ENCODE results near the gene RGL2.
"Not testable (repeated sequence)": the region's sequence is repeated elsewhere in the genome, so short reads cannot be mapped to it uniquely, and the experiment has no call there.

RGL2 gene

GRCh38 chr6:33298773-33299236 lies at the start of gene RGL2:
Gene RGL2, minus strand, starts transcription at chr6:33298942. Its CDS starts 332 bp downstream, at chr6:33298610.
- no peak for TF ChIP-seq CTCF (IDR thresholded peaks at IDR 0.05; ENCODE audit: low read depth, low read length)

GRCh38 chr6:33347816-33348215 lies 49.1 kb upstream of the RGL2 start:
- no peak for TF ChIP-seq CTCF (IDR thresholded peaks at IDR 0.05; ENCODE audit: low read depth, low read length)
- DNase-seq (ENCODE audit: extremely low read depth, low read depth): no peak

More at GRCh38 chr6:33298773-33299236, at the start of gene RGL2:
- DNase-seq (ENCODE audit: extremely low read depth, low read depth): no peak

- DNase-seq (ENCODE audit: extremely low read depth, low read depth): not testable (repeated sequence)
Measured at GRCh38 chr6:33346972-33347371, 48.2 kb upstream of the RGL2 start.

- TF ChIP-seq CTCF (IDR thresholded peaks at IDR 0.05; ENCODE audit: low read depth, low read length): peak; percentile 45
- peak; percentile 24 for DNase-seq (ENCODE audit: extremely low read depth, low read depth)
Measured at GRCh38 chr6:33344701-33345697, 46.3 kb upstream of the RGL2 start.

GRCh38 chr6:33343953-33344611 lies 45.3 kb upstream of the RGL2 start:
- DNase-seq (ENCODE audit: extremely low read depth, low read depth): no peak
- no peak for TF ChIP-seq CTCF (IDR thresholded peaks at IDR 0.05; ENCODE audit: low read depth, low read length)

- not testable (repeated sequence) for DNase-seq (ENCODE audit: extremely low read depth, low read depth)
Measured at GRCh38 chr6:33343606-33343952, 44.8 kb upstream of the RGL2 start.

GRCh38 chr6:33339193-33339592 lies 40.5 kb upstream of the RGL2 start:
- no peak for DNase-seq (ENCODE audit: extremely low read depth, low read depth)
- TF ChIP-seq CTCF (IDR thresholded peaks at IDR 0.05; ENCODE audit: low read depth, low read length): no peak

GRCh38 chr6:33336495-33336894 lies 37.8 kb upstream of the RGL2 start:
- no peak for TF ChIP-seq CTCF (IDR thresholded peaks at IDR 0.05; ENCODE audit: low read depth, low read length)
- no peak for DNase-seq (ENCODE audit: extremely low read depth, low read depth)

Data from AG09319 (cell line).